Mucosa of descending colon (tissue), 3 donors: ENCODE measurements around the gene MRTFB. TPM values are rescaled to one million over a fixed set of nuclear protein-coding genes. Genes with fewer than 3 reads are reported as not detected.

Source experiments
- ATAC-seq: fragments of 200-7000 bp; cut with Tn5 transposase; one replicate; pipeline ENCODE4 v1.9.1; 2020; ENCODE audit warnings: mild to moderate bottlenecking, moderate library complexity
- DNase-seq, 3 donors: peaks; one replicate each; pipeline ENCODE4 v3.0.0-alpha.2; 2020
- H3K36me3 ChIP-seq: fragments of 200-600 bp; one replicate; pipeline ENCODE4 v1.8.0; 2021; ENCODE audit warnings: low read depth, mild to moderate bottlenecking
- H3K4me1 ChIP-seq: fragments of 200-600 bp; one replicate; pipeline ENCODE4 v1.8.0; 2021; ENCODE audit warnings: low read depth, mild to moderate bottlenecking
- H3K4me3 ChIP-seq: fragments of 200-600 bp; one replicate; pipeline ENCODE4 v1.8.0; 2021; ENCODE audit warnings: mild to moderate bottlenecking
- H3K9me3 ChIP-seq: fragments of 200-600 bp; one replicate; pipeline ENCODE4 v1.8.0; 2021; ENCODE audit warnings: mild to moderate bottlenecking
- CTCF ChIP-seq: fragments of 200-600 bp; IDR thresholded peaks from one replicate; pipeline ENCODE4 v1.8.0; 2022; ENCODE audit warnings: antibody characterized with exemption, mild to moderate bottlenecking
- intact Hi-C, 2 donors: fragments of 100-400 bp; cut with DNase I in 1 of 2; cut with micrococcal nuclease in 1 of 2; formaldehyde crosslinking; loops; one replicate each; pipeline versions ENCODE4 v1.11.0 to v1.11.1; 2022; cut with DNase I, micrococcal nuclease
- total RNA-seq, 3 donors: library from RNA; stranded (reverse); fragmentation: NEBNext Ultra II Directional in 2 of 3; extraction: Animal tissue kit (Norgen Biotek cat#: 25700) in 2 of 3; gene quantifications; one replicate each; pipeline versions ENCODE4 v1.2.1 to v1.2.4, GENCODE V29; 2021 to 2023
- donor health status: DM: no; HTN: no; CAD: no; lungs with moderate emphysema.
- donor health status: DM: no; HTN: no; CAD: no.
- donor health status: DM: no; HTN: yes; CAD: no.

The MRTFB gene
- total RNA-seq, 3 donors from 2014 or later: 40.0 to 49.9 (median 40.0) TPM

- no peaks in the 10 kb centered on the region for H3K4me1 ChIP-seq
- DNase-seq: peak in 2 of 3 donors; percentile 63 to 66
- peak; percentile 57 for ATAC-seq
- no peak for TF ChIP-seq CTCF
- peak overlapping the region; percentile 77 for H3K4me3 ChIP-seq
- H3K9me3 ChIP-seq: no peaks in the 10 kb centered on the region
- intact Hi-C loops: no loop called here
- no peaks in the 10 kb centered on the region for H3K36me3 ChIP-seq
Measured at GRCh38 chr16:14071576-14072271, 605 bp downstream of the MRTFB start.

- intact Hi-C loops: no loop called here
- H3K9me3 ChIP-seq: no peaks in the 10 kb centered on the region
- ATAC-seq (no peak), DNase-seq (no peak)
- H3K36me3 ChIP-seq: no peaks in the 10 kb centered on the region
- TF ChIP-seq CTCF: no peak
- H3K4me3 ChIP-seq: no peak overlapping the region
- no peaks in the 10 kb centered on the region for H3K4me1 ChIP-seq
Measured at GRCh38 chr16:14072360-14072759, 1.2 kb downstream of the MRTFB start.

GRCh38 chr16:14074544-14074943, 3.4 kb downstream of the MRTFB start:
- Histone ChIP-seq H3K4me3 (no peak overlapping the region), H3K36me3 (no peaks in the 10 kb centered on the region), H3K9me3 (no peaks in the 10 kb centered on the region), H3K4me1 (no peaks in the 10 kb centered on the region)
- intact Hi-C loops: no loop called here
- TF ChIP-seq CTCF: no peak
- ATAC-seq: no peak
- no peak for DNase-seq

GRCh38 chr16:14077918-14078317, 6.8 kb downstream of the MRTFB start:
- no peaks in the 10 kb centered on the region for H3K36me3 ChIP-seq
- intact Hi-C loops: no loop called here
- H3K9me3 ChIP-seq: no peaks in the 10 kb centered on the region
- DNase-seq (no peak), ATAC-seq (no peak)
- H3K4me1 ChIP-seq: no peaks in the 10 kb centered on the region
- TF ChIP-seq CTCF: no peak
- H3K4me3 ChIP-seq: no peak overlapping the region

GRCh38 chr16:14086477-14086876, 15.4 kb downstream of the MRTFB start:
- Histone ChIP-seq H3K4me1 (peaks cover 19% of the 10 kb centered on the region), H3K4me3 (no peak overlapping the region), H3K36me3 (no peaks in the 10 kb centered on the region), H3K9me3 (no peaks in the 10 kb centered on the region)
- no peak for TF ChIP-seq CTCF
- ATAC-seq: no peak
- no peak for DNase-seq
- intact Hi-C loops: no loop called here

GRCh38 chr16:14087181-14087580, 16.1 kb downstream of the MRTFB start:
- H3K9me3 ChIP-seq: no peaks in the 10 kb centered on the region
- peaks cover 19% of the 10 kb centered on the region for H3K4me1 ChIP-seq
- intact Hi-C loops: no loop called here
- no peak for DNase-seq
- ATAC-seq: no peak
- no peak overlapping the region for H3K4me3 ChIP-seq
- no peak for TF ChIP-seq CTCF
- no peaks in the 10 kb centered on the region for H3K36me3 ChIP-seq
